ENCODE results near the gene USP9X. TPM values are rescaled to one million over a fixed set of nuclear protein-coding genes. Genes with fewer than 3 reads are reported as not detected.
"Not testable (repeated sequence)": the region's sequence is repeated elsewhere in the genome, so short reads cannot be mapped to it uniquely, and the experiment has no call there.

The USP9X gene
- total and polyA plus RNA-seq, 10 donors: 8.0 to 116 (median 87.5) TPM

GRCh38 chrX:41224605-41225004 lies 139.4 kb downstream of the USP9X start:
- Histone ChIP-seq H3K4me3 (no peak overlapping the region), H3K27me3 (replicated peaks in 1 of 7) (no peaks in the 10 kb centered on the region), H3K9me3 (no peaks in the 10 kb centered on the region), H3K27ac (no peak overlapping the region), H3K36me3 (peaks cover 3 to 100% (median 72%) of the 10 kb centered on the region in 6 donors), H3K4me1 (no peaks in the 10 kb centered on the region)
- intact Hi-C loops (cut with DNase I; ENCODE audit: low total_unique reads): no loop called here
- no peak for TF ChIP-seq POLR2A (IDR thresholded peaks at IDR 0.05)
- TF ChIP-seq CTCF (IDR thresholded peaks at IDR 0.05 in 8 of 11, conservative IDR thresholded peaks at IDR 0.05 in 3 of 11): no peak
- WGBS, 5 donors: 75 to 98% (median 95%) methylated on average over 5 of the region's 5 CpGs
- no peak for DNase-seq

GRCh38 chrX:41233988-41234387 lies 148.7 kb downstream of the USP9X start:
- DNase-seq: no peak
- no peak for TF ChIP-seq POLR2AphosphoS5 (IDR thresholded peaks at IDR 0.05)
- TF ChIP-seq POLR2A (IDR thresholded peaks at IDR 0.05): no peak
- TF ChIP-seq CTCF (IDR thresholded peaks at IDR 0.05 in 8 of 11, conservative IDR thresholded peaks at IDR 0.05 in 3 of 11): no peak
- Histone ChIP-seq H3K4me1 (peaks cover 0 to 27% (median 5%) of the 10 kb centered on the region in 6 donors), H3K27ac (no peak overlapping the region), H3K27me3 (replicated peaks in 1 of 7) (no peaks in the 10 kb centered on the region), H3K9me3 (no peaks in the 10 kb centered on the region), H3K36me3 (peaks cover 0 to 58% (median 46%) of the 10 kb centered on the region in 6 donors), H3K4me3 (no peak overlapping the region)
- intact Hi-C loops (cut with DNase I; ENCODE audit: low total_unique reads): no loop called here

- intact Hi-C loops (cut with DNase I; ENCODE audit: low total_unique reads): not testable (repeated sequence)
- peaks cover 0 to 53% (median 42%) of the 10 kb centered on the region in 6 donors for H3K36me3 ChIP-seq
Observed at GRCh38 chrX:41234471-41234870, 149.2 kb downstream of the USP9X start.

GRCh38 chrX:41234962-41235361 lies 149.7 kb downstream of the USP9X start:
- peaks cover 0 to 48% (median 37%) of the 10 kb centered on the region in 6 donors for H3K36me3 ChIP-seq
- 23 to 65% (median 43%) methylated on average over 2 of the region's 2 CpGs for WGBS, 5 donors
- H3K4me1 ChIP-seq: peaks cover 0 to 34% (median 5%) of the 10 kb centered on the region in 6 donors
- no peaks in the 10 kb centered on the region for H3K9me3 ChIP-seq
- TF ChIP-seq POLR2AphosphoS5 (IDR thresholded peaks at IDR 0.05): no peak
- TF ChIP-seq POLR2A (IDR thresholded peaks at IDR 0.05): no peak
- TF ChIP-seq CTCF (IDR thresholded peaks at IDR 0.05 in 8 of 11, conservative IDR thresholded peaks at IDR 0.05 in 3 of 11): no peak
- no peak overlapping the region for H3K4me3 ChIP-seq
- no peak overlapping the region for H3K27ac ChIP-seq
- DNase-seq: no peak
- H3K27me3 ChIP-seq (replicated peaks in 1 of 7): no peaks in the 10 kb centered on the region
- intact Hi-C loops (cut with DNase I; ENCODE audit: low total_unique reads): no loop called here

More at GRCh38 chrX:41234471-41234870, 149.2 kb downstream of the USP9X start:
- not testable (repeated sequence) for DNase-seq; H3K27me3 ChIP-seq (replicated peaks in 1 of 7); H3K9me3 ChIP-seq; H3K4me3 ChIP-seq; H3K27ac ChIP-seq
- 93 to 96% (median 95%) methylated on average over 13 of the region's 13 CpGs for WGBS, 5 donors
- H3K4me1 ChIP-seq: peaks cover 0 to 30% (median 5%) of the 10 kb centered on the region in 6 donors

- H3K36me3 ChIP-seq: peaks cover 0 to 31% (median 21%) of the 10 kb centered on the region in 6 donors
- H3K9me3 ChIP-seq: no peaks in the 10 kb centered on the region
- no peaks in the 10 kb centered on the region for H3K27me3 ChIP-seq (replicated peaks in 1 of 7)
- no peak for DNase-seq
- intact Hi-C loops (cut with DNase I; ENCODE audit: low total_unique reads): no loop called here
- peak overlapping the region in 3 of 8 donors; percentile 1 to 18 (median 13) for H3K27ac ChIP-seq
- H3K4me3 ChIP-seq: no peak overlapping the region
- TF ChIP-seq CTCF (IDR thresholded peaks at IDR 0.05 in 8 of 11, conservative IDR thresholded peaks at IDR 0.05 in 3 of 11) (no peak), POLR2A (IDR thresholded peaks at IDR 0.05) (no peak), POLR2AphosphoS5 (IDR thresholded peaks at IDR 0.05) (no peak)
- H3K4me1 ChIP-seq: peaks cover 0 to 43% (median 5%) of the 10 kb centered on the region in 6 donors
Observed at GRCh38 chrX:41236629-41237028, 151.4 kb downstream of the USP9X start.

All from spleen (tissue), 11 donors.